Measurements from ENCODE around the gene CTAGE4.
"Not testable (repeated sequence)": the region's sequence is repeated elsewhere in the genome, so short reads cannot be mapped to it uniquely, and the experiment has no call there.

The CTAGE4 gene, protein sequence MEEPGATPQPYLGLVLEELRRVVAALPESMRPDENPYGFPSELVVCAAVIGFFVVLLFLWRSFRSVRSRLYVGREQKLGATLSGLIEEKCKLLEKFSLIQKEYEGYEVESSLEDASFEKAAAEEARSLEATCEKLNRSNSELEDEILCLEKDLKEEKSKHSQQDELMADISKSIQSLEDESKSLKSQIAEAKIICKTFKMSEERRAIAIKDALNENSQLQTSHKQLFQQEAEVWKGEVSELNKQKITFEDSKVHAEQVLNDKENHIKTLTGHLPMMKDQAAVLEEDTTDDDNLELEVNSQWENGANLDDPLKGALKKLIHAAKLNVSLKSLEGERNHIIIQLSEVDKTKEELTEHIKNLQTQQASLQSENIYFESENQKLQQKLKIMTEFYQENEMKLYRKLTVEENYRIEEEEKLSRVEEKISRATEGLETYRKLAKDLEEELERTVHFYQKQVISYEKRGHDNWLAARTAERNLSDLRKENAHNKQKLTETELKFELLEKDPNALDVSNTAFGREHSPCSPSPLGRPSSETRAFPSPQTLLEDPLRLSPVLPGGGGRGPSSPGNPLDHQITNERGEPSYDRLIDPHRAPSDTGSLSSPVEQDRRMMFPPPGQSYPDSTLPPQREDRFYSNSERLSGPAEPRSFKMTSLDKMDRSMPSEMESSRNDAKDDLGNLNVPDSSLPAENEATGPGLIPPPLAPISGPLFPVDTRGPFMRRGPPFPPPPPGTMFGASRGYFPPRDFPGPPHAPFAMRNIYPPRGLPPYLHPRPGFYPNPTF

DNA sequence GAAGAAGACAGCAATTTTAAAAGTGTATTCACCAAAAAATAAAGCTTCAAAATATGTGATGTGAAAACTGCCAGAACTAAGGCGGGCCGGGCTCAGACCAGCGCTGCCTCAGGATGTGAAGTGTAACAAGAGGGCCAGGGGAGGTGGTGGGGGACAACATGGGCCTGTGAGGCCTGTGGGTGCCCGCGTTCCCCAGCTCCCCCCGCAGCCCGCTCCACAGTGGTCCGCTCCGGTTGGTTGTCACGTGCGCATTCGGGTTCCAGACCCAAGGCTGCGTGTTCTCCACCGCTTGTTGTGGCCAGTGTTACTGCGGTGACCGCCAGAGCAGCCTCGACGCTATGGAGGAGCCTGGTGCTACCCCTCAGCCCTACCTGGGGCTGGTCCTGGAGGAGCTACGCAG lies at the start of gene CTAGE4:
Gene CTAGE4 (plus strand): TSS at position 301 of the 400 bp plus-strand sequence. CDS start 38 bp downstream, at position 339.
- not testable (repeated sequence) for DNase-seq (ENCODE audit: low read depth in 3 of 3)

DNA sequence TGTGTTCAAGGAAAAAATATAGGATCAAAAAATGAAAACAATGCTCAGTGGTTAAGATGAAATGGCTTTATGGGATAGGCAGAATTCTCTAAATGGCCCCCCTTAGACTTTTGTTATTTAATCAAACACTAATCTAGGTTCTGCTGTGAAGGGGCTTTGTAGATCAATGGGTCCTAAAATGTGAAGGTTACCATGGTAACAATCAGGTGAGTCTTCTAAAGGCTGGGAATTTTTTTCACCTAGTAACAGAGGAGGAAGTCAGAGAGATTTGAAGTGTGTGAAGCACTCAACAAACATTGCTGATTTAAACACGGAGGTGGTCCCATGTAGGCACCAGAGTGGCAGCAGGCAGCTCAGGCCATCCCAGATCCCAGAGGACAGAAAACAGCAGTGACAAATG lies 49.1 kb upstream of the CTAGE4 start:
- no peak for DNase-seq (ENCODE audit: low read depth in 3 of 3)

- DNase-seq (ENCODE audit: low read depth in 3 of 3): no peak
These were observed 45.8 kb upstream of the CTAGE4 start for GRCh38 chr7:144137501-144137900.

- no peak for DNase-seq (ENCODE audit: low read depth in 3 of 3)
These were observed 41.1 kb upstream of the CTAGE4 start for GRCh38 chr7:144142187-144142586.

DNA sequence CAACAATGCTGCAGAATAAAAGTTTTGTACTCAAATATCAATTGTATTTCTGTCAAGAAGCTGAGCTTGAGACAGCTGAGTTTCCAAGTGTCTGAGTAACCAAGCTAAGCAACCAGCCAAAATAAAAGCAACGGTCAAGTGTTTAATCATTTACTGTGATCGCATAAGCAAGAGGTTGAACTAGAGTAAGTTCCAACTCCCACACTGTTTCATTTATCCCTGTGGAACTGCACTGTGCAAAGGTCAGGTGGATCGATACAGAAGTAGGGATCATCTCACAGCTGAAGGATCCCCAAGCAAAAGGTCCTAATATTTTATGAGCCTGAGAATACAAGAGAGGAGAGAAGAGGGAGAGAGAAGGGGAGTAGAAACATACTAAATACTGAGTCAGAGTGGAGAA lies 38.8 kb upstream of the CTAGE4 start:
- no peak for DNase-seq (ENCODE audit: low read depth in 3 of 3)

DNA sequence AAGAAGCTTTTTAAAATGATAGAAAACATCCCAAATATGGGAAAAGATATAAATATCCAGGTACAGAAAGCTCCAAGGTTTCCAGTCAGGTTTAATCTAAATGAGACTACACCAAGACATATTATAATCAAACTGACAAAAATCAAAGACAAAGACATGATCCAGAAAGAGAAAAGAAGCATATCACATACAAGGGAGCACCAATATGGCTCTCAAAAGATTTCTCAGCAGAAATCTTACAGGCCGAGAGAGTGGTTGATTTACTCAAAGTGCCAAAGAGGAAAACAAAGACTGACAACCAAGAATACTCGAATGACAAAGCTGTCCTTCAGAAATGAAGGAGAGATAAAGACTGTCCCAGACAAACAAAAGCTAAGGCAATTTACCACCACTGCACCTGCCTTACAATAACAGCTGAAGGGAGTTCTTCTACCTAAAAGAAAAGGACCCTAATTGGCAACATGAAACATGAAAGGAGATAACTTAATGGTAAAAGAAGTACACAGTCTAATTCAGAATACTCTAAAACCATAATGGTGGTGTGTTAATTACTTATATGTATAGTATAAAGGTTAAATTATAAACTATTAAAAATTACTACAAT lies 34.9 kb upstream of the CTAGE4 start:
- no peak for DNase-seq (ENCODE audit: low read depth in 3 of 3)

DNA sequence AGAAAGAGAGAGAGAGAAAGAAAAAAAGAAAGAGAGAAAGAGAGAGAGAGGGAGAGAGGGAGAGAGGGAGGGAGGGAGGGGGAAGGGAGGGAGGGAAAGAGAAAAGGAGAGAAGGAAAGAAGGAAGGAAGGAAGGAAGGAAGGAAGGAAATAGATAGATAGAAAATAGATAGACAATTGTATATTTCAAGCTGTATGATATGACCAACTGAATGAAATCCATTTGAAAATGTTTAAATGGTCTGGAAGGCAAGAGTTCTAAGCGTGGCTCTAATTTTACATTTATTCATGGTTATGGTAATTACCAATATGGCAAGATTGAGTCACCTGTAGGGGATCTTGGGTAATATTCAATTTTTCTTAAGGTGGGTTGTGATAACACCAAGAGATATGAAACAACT lies 24.4 kb upstream of the CTAGE4 start:
- no peak for DNase-seq (ENCODE audit: low read depth in 3 of 3)

DNA sequence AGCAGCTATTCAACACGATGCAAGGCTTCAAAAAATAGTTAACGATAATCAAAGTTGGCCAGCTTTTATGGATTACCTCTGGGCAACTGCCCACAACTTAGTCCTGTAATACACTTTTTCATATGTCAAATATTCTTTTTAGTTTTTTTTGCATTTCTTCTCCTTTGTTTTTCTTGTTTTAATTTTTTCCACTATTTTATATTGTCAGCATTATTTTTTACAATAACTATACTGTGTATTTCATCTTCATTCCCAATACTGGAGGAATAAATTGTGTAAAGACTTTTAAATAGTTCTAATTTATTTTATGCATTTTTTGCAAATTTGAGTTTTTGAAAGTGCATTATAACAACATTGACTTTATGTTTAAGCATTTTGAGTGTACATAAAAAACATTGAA lies 18.5 kb upstream of the CTAGE4 start:
- no peak for DNase-seq (ENCODE audit: low read depth in 3 of 3)

DNA sequence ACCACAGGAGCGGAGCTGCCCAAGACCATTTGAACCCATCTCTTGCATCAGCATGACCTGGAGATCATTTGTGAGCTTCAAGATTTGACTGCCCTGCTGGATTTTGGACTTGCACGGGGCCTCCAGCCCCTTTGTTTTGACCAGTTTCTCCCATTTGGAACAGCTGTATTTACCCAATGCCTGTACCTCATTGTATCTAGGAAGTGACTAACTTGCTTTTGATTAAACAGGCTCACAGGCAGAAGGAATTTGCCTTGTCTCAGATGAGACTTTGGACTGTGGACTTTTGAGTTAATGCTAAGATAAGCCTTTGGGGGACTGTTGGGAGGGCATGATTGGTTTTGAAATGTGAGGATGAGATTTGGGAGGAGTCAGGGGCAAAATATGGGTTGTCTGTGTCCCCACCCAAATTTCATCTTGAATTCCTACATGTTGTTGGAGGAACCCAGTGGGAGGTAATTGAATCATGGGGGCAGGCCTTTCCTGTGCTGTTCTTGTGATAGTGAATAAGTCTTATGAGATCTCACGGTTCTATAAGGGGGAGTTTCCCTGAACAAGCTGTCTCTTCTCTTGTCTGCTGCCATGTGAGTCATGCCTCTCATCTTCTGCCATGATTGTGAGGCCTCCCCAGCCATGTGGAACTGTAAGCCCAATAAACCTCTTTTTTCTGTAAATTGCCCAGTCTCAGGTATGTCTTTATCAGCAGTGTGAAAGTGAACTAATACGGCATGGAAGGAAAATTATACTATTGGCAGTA lies 11.5 kb upstream of the CTAGE4 start:
- DNase-seq (ENCODE audit: low read depth in 3 of 3): not testable (repeated sequence)

DNA sequence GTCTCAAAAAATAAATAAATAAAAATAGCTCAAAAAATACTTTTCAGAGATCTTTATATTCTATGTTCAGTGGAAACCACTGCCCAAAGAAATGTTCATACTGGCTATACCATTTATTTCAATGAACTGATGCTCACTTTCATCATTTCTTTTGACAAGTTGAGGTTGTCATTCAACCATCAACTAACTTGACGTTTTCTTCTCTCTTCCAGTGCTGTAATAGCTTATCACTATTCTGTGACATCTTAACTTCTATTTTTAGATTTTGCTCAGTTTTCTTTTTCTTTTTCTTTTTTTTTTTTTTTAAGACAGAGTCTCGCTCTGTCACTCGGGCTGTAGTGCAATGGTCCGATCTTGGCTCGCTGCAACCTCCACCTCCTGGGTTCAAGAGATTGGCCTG lies 8.7 kb upstream of the CTAGE4 start:
- DNase-seq (ENCODE audit: low read depth in 3 of 3): no peak

- DNase-seq (ENCODE audit: low read depth in 3 of 3): not testable (repeated sequence)
These were observed 4.7 kb upstream of the CTAGE4 start for GRCh38 chr7:144178380-144179164.

GRCh38 chr7:144179165-144179479 lies 4.1 kb upstream of the CTAGE4 start:
- not testable (repeated sequence) for DNase-seq (ENCODE audit: low read depth in 3 of 3)

DNA sequence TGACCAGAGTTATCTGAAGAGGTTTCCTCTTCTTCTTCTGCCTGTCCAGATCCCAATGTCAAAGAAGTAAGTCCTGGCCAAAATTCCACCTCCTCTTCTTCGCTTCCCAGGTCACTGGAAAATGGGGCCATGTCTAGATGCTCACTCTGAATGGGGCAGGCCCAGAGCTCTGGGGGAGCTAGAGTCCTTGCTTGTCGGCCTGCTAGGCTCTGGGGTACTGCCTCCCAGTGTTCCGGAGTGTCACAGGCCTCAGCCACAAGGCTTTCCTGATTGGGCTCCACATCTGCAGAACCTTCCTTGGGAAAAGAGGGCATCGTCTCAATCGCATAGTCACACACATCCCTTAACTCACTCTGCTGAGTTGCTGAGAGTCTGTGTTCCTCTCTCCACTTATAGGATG lies 4.6 kb downstream of the CTAGE4 start:
- DNase-seq (ENCODE audit: low read depth in 3 of 3): not testable (repeated sequence)

DNA sequence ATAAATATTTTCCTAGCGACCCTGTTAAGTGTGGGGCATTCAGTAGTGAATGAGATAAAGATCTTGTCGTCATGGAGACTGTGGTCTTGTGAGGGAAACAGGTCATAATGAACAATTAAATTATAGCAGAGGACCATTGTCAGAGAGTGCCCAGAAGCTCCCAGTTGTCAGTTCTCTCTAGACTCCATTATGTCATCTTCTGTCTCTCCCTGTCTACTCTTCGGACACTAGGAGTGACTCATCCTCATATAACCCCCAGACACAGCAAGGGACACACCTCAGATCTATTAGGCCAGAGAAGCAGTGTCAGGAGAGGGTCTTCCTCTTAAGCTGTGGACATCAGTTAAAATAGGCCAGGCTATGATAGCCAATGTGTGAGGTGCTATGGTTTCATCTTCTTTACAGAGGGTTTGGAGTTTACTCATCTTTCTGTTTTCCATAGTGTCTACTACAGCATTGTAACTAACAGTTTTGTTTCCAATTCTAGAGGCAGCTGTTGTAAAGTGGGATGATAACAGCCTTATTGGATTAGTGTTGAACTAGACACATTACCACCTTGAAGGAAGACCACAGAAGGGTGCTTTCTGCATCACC lies 5.4 kb downstream of the CTAGE4 start:
- not testable (repeated sequence) for DNase-seq (ENCODE audit: low read depth in 3 of 3)

GRCh38 chr7:144193782-144194181 lies 10.5 kb downstream of the CTAGE4 start:
- DNase-seq (ENCODE audit: low read depth in 3 of 3): not testable (repeated sequence)

DNA sequence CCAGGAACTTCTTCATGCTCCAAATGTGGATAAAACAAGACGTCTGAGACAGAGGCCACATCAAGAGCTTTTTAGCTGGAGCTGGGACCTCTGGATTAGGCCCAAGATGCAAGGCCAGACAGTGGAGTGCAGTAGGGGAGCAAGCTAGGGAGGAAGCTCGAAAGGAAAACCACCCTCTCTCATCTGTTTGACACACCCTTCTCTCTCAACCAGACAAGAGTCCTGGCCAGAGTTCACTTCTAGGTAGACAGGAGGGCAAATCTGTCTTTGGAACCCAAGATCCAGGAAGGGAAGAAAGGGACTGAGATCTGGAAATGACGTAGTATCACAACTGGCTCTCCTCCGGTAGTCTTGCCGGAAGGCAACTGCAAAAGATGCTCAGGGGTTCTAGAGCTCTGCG lies 11.2 kb downstream of the CTAGE4 start:
- DNase-seq (ENCODE audit: low read depth in 3 of 3): not testable (repeated sequence)

- not testable (repeated sequence) for DNase-seq (ENCODE audit: low read depth in 3 of 3)
These were observed 12.1 kb downstream of the CTAGE4 start, which contains the start of gene ARHGEF35 for GRCh38 chr7:144195212-144195872. Gene ARHGEF35 (minus strand): TSS chr7:144195833. CDS start chr7:144188383, 7,450 bp downstream.

GRCh38 chr7:144198934-144199333 lies 15.7 kb downstream of the CTAGE4 start:
- DNase-seq (ENCODE audit: low read depth in 3 of 3): not testable (repeated sequence)

DNA sequence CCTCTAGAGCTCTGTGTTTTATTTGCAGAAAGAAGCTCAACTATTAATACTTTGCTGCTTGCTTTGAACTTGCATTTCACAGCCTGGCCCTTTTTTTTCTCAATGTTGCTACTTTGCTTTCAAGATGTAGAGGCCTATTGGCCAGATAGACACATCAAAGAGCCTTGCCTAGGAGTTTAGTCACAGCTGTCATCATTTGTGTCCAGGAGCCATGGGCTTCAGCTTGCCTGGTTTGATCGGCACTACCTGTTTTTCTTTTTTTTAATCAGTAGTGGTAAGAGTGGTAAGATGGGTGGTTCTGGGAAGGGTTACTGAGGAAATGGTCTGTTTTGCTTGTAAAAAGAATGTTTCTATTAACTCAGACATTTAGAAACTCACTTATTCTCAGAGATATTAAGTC lies 18.7 kb downstream of the CTAGE4 start:
- not testable (repeated sequence) for DNase-seq (ENCODE audit: low read depth in 3 of 3)

- not testable (repeated sequence) for DNase-seq (ENCODE audit: low read depth in 3 of 3)
These were observed 19.8 kb downstream of the CTAGE4 start for GRCh38 chr7:144203086-144203485.
